HG02623 (cell line): ENCODE measurements around the gene HDAC6.
"Not testable (repeated sequence)": the region's sequence is repeated elsewhere in the genome, so short reads cannot be mapped to it uniquely, and the experiment has no call there.

Experiments
- ATAC-seq: cut with Tn5 transposase; IDR thresholded peaks from one replicate; pipeline ENCODE4 v1.9.1; 2021; ENCODE audit warnings: moderate library complexity; ENCODE audit not compliant: unreplicated experiment

The HDAC6 gene

DNA sequence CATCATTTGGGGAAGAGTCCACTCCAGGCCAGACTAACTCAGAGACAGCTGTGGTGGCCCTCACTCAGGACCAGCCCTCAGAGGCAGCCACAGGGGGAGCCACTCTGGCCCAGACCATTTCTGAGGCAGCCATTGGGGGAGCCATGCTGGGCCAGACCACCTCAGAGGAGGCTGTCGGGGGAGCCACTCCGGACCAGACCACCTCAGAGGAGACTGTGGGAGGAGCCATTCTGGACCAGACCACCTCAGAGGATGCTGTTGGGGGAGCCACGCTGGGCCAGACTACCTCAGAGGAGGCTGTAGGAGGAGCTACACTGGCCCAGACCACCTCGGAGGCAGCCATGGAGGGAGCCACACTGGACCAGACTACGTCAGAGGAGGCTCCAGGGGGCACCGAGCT is 21.2 kb downstream of the HDAC6 start:
- ATAC-seq, result no peak

DNA sequence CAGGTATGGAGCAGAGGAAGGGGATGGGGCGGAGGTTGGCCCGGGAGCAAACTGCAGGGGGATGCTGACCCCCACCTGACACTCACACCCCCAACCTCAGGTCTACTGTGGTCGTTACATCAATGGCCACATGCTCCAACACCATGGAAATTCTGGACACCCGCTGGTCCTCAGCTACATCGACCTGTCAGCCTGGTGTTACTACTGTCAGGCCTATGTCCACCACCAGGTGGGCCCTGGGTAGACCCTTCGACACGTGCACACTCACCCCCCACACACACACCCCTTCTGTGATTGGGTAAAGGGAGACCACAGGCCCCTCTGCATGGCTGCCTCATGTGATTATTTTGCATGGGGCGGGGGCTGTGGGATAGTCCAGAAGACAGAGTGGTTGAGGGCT is 22.2 kb downstream of the HDAC6 start:
- no peak for ATAC-seq

DNA sequence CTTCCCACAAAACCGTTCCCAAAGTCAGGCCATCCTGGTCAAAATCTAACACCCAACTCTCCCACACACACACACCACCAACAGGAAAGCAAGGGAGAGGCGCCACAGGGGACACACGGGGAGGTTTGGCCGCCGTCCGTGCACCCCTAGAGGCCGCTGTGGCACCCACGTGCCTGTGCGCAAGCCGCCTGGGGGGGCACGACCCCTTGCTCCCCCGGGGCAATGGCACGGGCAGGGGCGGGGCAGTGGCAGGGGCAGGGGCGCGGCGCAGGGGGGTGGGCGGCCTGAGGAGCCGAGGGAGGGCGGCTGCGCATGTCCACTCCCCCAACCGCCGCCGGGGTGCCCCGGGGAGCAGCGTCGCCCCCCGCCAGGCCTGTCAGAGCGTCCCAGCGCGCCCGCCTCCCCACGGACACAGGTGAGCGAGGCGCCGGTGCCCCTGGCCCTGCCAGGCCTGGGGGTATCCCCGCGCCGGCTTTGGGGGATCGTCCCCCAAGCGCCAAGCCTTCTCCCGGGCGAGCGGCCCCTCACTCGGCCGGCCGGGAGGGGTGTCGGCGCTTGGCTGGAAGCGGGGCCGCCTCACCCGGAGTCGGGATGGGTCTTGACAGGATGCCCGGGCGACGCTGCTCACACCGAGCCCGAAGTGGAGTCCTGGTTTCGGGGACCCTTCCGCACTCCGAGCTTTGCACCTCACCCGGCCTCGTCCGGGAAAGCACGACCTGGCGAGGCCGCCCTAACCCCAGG is 24.4 kb downstream of the HDAC6 start, which contains the start of gene ERAS:
Gene ERAS, plus strand, starts transcription at position 379 of the 741 bp plus-strand sequence. CDS start 2,611 bp downstream, outside the sequence.
- no peak for ATAC-seq

DNA sequence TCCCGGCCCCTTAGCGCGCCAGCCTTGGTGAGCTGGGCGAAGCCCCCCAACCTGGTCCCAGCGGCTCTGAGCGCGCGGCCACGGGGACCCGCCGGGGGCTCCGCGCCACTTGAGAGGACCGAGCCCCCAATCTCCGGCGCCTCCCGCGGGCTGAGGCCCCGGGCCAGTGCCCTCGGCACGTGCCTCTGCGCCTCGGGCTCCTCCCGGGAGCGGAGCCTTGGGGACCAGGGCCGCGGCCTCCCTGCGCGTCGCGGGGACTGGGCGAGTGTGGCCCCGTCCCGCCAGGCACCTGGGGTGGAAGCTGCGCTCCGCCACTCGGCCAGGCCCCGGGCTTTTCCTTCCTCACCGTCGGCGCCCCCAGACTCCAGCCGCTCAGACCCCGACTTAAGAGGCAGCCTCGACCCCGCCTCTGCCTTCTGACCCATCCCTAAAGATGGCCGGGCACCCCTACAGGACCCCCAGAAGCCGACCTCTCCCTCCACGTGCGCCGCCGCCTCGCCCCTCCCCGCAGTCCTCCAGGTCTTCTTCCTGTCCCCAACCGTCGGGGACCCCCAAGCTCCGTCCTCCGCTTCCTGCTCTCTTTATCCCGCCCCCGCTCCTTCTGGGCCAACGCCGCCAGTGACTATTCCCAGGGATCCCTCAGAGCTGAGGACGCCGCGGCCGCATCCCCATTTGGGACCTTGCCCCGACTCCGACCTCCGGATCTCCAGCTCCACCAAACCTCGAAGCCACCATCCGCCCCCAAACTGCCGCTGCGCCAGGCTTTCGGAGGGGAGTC is 25.2 kb downstream of the HDAC6 start:
- no peak for ATAC-seq

DNA sequence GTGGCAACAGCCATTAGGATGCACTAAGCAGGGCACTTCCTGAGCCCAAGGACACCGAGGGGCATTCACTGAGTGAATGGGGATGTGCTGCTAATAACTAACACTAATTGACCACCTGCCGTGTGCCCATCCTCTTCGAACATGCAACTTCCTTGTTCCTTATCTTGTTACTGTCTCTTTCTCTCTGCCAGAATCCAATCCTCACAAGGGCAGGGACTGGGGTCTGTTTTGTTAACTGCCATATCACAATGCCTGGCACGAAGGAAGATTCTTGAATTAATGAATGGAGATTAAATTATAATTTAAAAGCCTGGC is 25.7 kb downstream of the HDAC6 start:
- no peak for ATAC-seq

DNA sequence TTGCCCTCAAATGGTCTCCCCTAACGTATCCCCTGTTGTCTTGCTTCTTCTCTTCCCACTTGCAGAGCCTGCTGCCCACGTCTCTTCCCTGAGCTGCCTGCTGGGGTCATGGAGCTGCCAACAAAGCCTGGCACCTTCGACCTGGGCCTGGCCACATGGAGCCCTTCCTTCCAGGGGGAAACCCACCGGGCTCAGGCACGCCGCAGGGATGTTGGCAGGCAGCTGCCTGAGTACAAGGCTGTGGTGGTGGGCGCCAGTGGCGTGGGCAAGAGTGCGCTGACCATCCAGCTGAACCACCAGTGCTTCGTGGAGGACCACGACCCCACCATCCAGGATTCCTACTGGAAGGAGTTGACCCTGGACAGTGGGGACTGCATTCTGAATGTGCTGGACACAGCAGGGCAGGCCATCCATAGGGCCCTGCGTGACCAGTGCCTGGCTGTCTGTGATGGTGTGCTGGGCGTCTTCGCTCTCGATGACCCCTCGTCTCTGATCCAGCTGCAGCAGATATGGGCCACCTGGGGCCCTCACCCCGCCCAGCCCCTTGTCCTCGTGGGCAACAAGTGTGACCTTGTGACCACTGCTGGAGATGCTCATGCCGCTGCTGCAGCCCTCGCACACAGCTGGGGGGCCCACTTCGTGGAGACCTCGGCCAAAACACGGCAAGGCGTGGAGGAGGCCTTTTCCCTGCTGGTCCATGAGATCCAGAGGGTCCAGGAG is 27.3 kb downstream of the HDAC6 start:
- ATAC-seq, result no peak

DNA sequence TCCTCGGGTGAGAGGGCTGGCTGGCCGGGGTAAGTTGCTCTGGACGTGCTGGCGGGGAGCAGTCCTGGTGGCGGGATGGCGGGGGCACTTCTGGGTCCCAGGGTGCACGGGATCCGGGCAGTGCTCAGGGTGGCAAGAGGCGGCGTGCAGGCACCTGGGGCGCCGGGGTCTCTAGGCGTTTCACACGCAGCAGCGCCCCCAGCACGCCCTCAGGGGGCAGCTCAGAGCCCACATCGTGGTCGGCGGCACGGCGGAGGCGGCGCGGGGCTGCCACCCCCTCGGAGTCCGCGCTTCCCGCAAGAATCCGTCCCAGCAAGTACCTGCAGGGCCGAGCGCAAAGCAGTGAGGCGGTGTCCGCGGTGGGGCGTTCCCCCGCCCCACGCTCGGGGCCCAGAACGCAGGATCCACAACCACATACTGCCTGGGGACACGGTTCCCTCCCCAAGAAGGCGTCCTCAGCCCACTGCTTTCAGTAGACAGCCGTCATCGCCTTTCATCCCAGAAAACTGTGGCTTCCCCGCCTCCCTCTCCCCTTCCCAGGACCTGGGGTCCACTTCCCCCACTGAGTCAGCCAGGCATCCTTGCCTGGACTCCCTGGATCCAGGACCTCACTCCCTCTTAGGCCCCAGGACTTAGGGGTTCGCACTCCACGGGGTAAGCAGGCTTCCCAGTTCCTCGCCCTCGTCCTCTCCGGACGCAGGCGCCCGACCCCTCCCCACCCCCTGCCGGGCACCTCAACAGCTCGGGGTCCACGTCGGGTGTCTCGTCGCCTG is 29.5 kb downstream of the HDAC6 start:
- ATAC-seq, result no peak

DNA sequence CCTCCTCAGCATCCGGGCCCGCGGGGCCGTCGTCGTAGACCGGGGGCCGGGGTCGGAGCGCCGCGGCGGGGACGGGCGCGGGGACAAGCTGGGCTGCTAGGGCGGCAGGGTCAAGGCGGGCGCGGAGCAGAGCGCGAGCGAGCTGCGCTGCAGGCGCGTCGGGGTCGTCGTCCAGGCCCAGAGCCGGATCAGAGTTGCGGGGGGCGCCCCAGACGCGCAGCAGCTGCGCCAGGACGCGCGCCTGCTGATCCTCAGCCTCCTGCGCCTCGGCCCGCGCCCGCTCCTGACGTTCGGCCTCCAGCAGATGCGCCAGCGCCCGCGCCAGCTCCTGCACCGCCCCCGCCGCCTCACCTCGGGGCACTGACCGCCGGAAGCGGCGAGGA is 30.0 kb downstream of the HDAC6 start:
- ATAC-seq, result no peak

DNA sequence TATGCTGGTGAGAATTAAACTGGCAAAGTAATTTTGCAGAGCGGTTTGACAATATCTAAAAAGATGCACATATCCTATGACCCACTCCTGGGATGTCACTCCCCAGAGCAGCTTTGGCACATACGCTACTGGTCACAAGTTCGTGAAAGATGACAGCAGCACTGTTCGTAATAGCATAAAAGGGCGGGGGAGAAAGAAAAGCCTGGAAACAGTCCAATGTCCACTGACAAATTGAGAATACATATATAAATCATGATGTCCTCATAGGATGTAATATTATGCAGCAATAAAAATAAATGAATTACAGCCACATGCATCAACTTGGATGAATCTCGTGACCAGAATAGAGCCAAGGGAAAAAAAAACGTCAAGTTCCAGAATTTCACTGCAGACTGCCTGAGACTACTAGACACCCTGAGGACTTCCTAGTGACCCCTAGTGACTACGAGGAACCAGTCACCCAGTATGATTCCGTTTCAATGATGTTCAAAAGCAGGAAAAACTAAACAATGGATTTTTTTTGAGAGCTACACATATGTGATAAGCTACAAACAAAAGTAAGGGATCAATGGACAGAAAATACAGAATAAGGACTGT is 31.8 kb downstream of the HDAC6 start:
- ATAC-seq, result no peak

DNA sequence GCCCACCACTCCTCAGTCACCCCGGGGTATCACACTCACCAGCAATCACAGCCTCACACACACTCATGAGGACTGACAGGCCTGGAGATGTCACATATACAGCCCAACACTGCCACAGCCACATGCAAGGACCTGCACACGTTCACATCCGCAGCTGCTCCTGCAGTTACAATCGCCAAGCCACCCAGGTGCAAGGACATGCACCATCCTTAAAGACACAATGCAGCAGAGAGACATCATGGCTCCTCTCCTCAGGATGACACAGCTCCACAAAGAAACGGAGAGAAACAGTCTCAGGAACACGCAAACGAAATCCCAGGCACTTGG is 32.5 kb downstream of the HDAC6 start:
- no peak for ATAC-seq

DNA sequence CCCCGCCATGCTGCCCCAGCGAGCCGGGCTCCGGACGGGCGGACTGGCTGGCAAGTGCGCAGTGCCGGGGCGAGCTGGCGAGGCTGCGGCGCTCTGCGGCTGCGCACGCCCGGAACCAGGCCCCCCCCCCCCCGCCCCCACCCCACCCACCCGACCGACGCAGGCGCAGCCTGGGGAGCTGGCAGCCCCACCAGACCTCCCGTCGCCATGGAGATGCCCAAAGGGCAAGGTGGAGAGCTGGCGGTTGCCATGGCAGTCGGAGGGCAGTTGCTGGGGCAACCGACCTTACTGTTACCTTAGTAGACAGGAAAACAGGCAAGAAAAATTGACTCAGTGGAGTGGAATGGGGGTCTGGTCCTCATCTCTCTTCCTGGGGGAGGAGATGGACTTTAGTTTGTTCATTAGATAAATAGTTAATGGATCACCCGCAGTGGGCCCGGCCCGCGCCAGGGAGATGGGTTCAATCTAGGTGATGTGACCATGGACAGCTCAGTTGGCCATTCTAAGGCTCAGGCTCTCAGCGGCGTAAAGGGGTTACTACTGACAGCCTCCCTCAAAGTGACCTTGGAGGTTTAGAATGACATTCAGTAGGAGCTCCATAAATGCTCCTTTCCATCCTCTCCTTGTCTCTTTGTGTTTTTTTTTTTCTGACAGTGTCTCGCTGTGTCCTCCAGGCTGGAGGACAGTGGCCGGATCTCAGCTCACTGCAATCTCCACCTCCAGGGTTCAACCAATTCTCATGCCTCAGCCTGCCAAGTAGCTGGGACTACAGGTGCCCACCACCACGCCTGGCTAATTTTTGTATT is 33.9 kb downstream of the HDAC6 start, which contains the start of gene PCSK1N:
Gene PCSK1N, minus strand, starts transcription at position 87 of the 806 bp plus-strand sequence. Its CDS starts 78 bp downstream, at position 9.
- no peak for ATAC-seq

DNA sequence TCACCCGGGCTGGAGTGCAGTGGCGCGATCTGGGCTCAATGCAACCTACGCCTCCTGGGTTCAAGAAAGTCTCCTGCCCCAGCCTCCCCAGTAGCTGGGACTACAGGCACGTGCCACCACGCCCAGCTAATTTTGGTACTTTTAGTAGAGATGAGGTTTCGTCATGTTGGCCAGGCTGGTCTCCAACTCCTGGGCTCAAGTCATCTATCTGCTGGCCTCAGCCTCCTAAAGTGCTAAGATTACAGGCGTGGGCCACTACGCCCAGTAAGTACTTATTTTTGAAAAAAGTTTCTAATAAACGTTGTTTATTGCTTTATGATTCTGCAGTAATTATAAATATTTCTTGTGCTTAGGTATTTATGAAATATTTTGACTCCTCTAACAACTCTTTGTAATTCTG is 37.8 kb downstream of the HDAC6 start:
- ATAC-seq, result no peak

DNA sequence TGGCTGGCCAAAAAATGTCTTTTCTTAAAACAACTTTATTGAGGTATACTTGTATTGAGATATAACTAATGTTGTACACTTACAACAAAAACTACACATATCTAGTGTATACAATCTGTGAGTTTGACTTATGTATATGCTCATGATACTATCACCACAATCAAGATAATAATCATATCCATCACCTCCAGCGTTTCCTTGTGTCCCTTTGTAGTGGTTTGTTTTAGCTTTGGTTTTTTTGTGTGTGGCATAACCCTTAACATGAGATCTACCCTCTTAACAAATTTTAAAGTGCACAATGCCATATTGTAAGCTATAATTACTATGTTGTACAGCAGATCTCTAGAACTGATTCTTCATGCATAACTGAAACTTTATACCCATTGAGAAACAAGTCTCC is 47.0 kb downstream of the HDAC6 start:
- no peak for ATAC-seq

DNA sequence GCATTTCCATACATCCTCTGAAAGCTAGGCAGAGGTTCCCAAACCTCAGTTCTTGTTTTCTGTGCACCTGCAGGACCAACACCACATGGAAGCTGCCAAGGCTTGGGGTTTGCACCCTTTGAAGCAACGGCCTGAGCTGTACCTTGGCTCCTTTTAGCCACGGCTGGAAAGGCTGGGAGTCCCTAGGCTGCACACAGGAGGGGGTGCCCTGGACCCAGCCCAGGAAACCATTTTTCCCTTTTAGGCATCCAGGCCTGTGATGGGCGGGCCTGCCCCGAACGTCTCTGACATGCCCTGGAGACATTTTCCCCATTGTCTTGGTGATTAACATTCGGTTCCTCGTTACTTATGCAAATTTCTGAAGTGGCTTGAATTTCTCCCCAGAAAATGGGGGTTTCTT is 51.0 kb downstream of the HDAC6 start:
- ATAC-seq, result no peak

DNA sequence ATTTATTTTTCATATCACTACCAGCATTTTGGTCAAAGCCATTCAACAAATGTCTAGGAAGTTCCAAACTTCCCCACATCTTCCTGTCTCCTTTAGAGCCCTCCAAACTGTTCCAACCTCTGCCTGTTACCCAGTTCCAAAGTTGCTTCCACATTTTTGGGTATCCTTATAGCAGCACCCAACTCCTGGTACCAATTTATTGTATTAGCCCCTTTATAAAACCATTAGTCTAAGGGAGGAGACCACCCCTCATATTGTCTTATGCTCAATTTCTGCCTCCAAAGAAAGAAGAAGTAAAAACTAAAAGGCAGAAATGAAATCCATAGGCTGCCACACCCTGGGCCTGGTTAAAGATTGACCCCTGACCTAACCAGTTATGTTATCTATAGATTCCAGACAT is 51.6 kb downstream of the HDAC6 start:
- not testable (repeated sequence) for ATAC-seq

DNA sequence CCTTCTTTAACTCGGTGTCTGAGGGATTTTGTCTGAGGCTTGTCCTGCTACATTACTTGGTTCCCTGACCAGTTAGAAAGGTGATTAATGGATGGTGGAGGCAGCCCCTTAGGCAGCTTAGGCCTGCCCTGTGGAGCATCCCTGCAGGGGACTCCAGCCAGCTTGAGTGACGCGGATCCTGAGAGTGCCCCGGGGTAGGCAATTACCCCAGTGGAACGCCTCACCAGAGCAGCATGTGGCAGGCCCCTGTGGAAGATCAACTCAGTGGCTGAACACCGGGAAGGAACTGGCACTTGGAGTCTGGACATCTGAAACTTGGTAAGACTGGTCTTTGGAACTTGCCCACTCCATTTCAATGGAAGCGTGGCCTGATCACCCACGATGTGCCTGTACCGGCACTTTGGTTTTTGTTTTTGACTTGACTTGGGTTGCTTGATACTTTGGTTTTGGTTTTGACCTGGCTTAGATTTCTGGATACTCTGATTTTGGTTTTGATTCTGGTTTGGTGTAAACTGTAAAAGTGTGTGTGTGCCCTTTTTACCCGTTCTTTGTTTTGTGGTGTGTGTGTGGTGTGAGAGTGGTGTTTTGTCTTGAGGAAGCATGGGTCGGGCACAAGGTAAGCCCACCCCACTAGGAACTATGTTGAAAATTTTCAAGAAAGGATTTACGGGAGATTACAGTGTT is 52.4 kb downstream of the HDAC6 start:
- not testable (repeated sequence) for ATAC-seq

DNA sequence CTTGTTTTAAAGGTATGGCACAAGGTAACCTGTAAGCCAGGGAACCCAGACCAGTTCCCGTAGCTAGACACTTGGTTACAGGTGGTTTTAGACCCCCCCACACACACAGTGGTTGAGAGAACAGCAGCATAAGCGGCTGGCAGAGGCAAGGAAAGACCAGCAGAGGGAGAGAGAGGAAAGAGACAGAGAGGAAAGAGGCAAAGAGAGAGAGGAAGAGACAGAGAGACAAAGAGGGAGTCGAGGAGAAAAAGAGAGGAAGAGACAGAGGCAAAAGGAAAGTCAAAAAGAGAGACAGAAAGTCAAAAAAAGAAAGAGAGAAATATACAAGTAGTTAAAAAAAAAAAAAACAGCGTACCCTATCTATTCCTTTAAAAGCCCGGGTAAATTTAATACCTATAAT is 53.0 kb downstream of the HDAC6 start:
- no peak for ATAC-seq

DNA sequence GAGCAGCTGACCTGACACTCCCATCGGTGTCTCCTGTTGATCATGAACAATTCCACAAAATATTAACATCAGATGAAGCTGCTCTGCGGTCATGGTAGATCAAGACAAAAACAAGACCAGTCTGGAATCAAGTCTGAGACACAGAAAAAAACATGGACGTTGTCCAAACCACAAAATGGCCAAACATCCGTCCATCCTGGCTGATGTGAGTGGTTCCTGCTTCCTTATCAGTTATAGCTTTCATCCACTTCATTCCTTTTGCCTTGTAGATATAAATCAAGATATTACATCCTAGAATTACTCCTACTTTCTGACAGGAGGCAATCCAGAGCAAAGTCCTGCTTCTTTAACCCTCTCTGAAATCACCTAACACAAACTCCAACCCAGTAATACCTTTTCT is 62.3 kb downstream of the HDAC6 start:
- no peak for ATAC-seq

DNA sequence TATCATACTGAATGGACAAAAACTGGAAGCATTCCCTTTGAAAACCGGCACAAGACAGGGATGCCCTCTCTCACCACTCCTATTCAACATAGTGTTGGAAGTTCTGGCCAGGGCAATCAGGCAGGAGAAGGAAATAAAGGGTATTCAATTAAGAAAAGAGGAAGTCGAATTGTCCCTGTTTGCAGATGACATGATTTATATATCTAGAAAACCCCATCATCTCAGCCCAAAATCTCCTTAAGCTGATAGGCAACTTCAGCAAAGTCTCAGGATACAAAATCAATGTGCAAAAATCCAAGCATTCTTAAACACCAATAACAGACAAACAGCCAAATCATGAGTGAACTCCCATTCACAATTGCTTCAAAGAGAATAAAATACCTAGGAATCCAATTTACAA is 70.2 kb downstream of the HDAC6 start:
- not testable (repeated sequence) for ATAC-seq
